ENCODE measurements around the gene KNDC1.

The KNDC1 gene

GRCh38 chr10:133180965-133181639 lies 21.1 kb downstream of the KNDC1 start:
- TF ChIP-seq CTCF (IDR thresholded peaks at IDR 0.05; ENCODE audit: low read length) (no peak), EZH2 (IDR thresholded peaks at IDR 0.05; ENCODE audit: borderline replicate concordance, low read length) (no peak)
- H3K4me3 ChIP-seq (ENCODE audit: low read depth, low read length, poor library complexity, severe bottlenecking) = no peak overlapping the region
- H3K4me1 ChIP-seq (ENCODE audit: insufficient read depth, low read length, severe bottlenecking) = no peaks in the 10 kb centered on the region
- H3K79me2 ChIP-seq (ENCODE audit: insufficient read depth, low read length) = no peaks in the 10 kb centered on the region
- H3F3A ChIP-seq (ENCODE audit: insufficient read depth, low read length) = no peaks in the 10 kb centered on the region
- no peak overlapping the region for H3K27ac ChIP-seq (ENCODE audit: low read depth, low read length, poor library complexity, severe bottlenecking)
- no peak overlapping the region for H3K4me2 ChIP-seq (ENCODE audit: low read length)
- H3K9ac ChIP-seq (ENCODE audit: low read length) = no peak overlapping the region
- no peaks in the 10 kb centered on the region for H3K27me3 ChIP-seq (ENCODE audit: insufficient read depth, low read length)
- H3K9me3 ChIP-seq (ENCODE audit: low read length) = no peaks in the 10 kb centered on the region
- H4K20me1 ChIP-seq (ENCODE audit: insufficient read depth, low read length) = no peaks in the 10 kb centered on the region
- no peaks in the 10 kb centered on the region for H3K9me2 ChIP-seq (ENCODE audit: low read depth, low read length)
- H2AFZ ChIP-seq (ENCODE audit: low read length) = no peak overlapping the region
- no peaks in the 10 kb centered on the region for H3K36me3 ChIP-seq (ENCODE audit: insufficient read depth, low read length)

GRCh38 chr10:133182190-133182589 lies 22.2 kb downstream of the KNDC1 start:
- no peak for TF ChIP-seq CTCF (IDR thresholded peaks at IDR 0.05; ENCODE audit: low read length)
- TF ChIP-seq EZH2 (IDR thresholded peaks at IDR 0.05; ENCODE audit: borderline replicate concordance, low read length) = no peak
- no peak overlapping the region for H3K9ac ChIP-seq (ENCODE audit: low read length)
- no peak overlapping the region for H3K4me2 ChIP-seq (ENCODE audit: low read length)
- no peak overlapping the region for H3K4me3 ChIP-seq (ENCODE audit: low read depth, low read length, poor library complexity, severe bottlenecking)
- H3K9me2 ChIP-seq (ENCODE audit: low read depth, low read length) = no peaks in the 10 kb centered on the region
- H3K79me2 ChIP-seq (ENCODE audit: insufficient read depth, low read length) = no peaks in the 10 kb centered on the region
- no peaks in the 10 kb centered on the region for H3F3A ChIP-seq (ENCODE audit: insufficient read depth, low read length)
- H3K27ac ChIP-seq (ENCODE audit: low read depth, low read length, poor library complexity, severe bottlenecking) = no peak overlapping the region
- H3K9me3 ChIP-seq (ENCODE audit: low read length) = no peaks in the 10 kb centered on the region
- H4K20me1 ChIP-seq (ENCODE audit: insufficient read depth, low read length) = no peaks in the 10 kb centered on the region
- H3K36me3 ChIP-seq (ENCODE audit: insufficient read depth, low read length) = no peaks in the 10 kb centered on the region
- H3K4me1 ChIP-seq (ENCODE audit: insufficient read depth, low read length, severe bottlenecking) = no peaks in the 10 kb centered on the region
- H2AFZ ChIP-seq (ENCODE audit: low read length) = no peak overlapping the region
- H3K27me3 ChIP-seq (ENCODE audit: insufficient read depth, low read length) = no peaks in the 10 kb centered on the region

GRCh38 chr10:133182791-133183645 lies 23.0 kb downstream of the KNDC1 start:
- no peak overlapping the region for H3K9ac ChIP-seq (ENCODE audit: low read length)
- H3K4me3 ChIP-seq (ENCODE audit: low read depth, low read length, poor library complexity, severe bottlenecking) = no peak overlapping the region
- no peaks in the 10 kb centered on the region for H3K79me2 ChIP-seq (ENCODE audit: insufficient read depth, low read length)
- H3K27me3 ChIP-seq (ENCODE audit: insufficient read depth, low read length) = no peaks in the 10 kb centered on the region
- H3K4me1 ChIP-seq (ENCODE audit: insufficient read depth, low read length, severe bottlenecking) = no peaks in the 10 kb centered on the region
- H3K4me2 ChIP-seq (ENCODE audit: low read length) = no peak overlapping the region
- no peaks in the 10 kb centered on the region for H3F3A ChIP-seq (ENCODE audit: insufficient read depth, low read length)
- no peaks in the 10 kb centered on the region for H3K36me3 ChIP-seq (ENCODE audit: insufficient read depth, low read length)
- no peaks in the 10 kb centered on the region for H4K20me1 ChIP-seq (ENCODE audit: insufficient read depth, low read length)
- no peaks in the 10 kb centered on the region for H3K9me2 ChIP-seq (ENCODE audit: low read depth, low read length)
- TF ChIP-seq CTCF (IDR thresholded peaks at IDR 0.05; ENCODE audit: low read length) = no peak
- no peak for TF ChIP-seq EZH2 (IDR thresholded peaks at IDR 0.05; ENCODE audit: borderline replicate concordance, low read length)
- H2AFZ ChIP-seq (ENCODE audit: low read length) = no peak overlapping the region
- no peak overlapping the region for H3K27ac ChIP-seq (ENCODE audit: low read depth, low read length, poor library complexity, severe bottlenecking)
- no peaks in the 10 kb centered on the region for H3K9me3 ChIP-seq (ENCODE audit: low read length)
